NCI-H446 (cell line): ENCODE results near the gene SMARCA1.

Experiments used
- DNase-seq, 2 experiments: peaks; one replicate each; lab custom pipeline; 2025; lab: John Stamatoyannopoulos, UW

SMARCA1 gene

GRCh38 chrX:129529685-129530281, 6.5 kb upstream of the SMARCA1 start:
- DNase-seq, result peak; percentile 20 to 79

GRCh38 chrX:129525896-129526295, 2.6 kb upstream of the SMARCA1 start:
- DNase-seq, result no peak

- no peak for DNase-seq
These were observed 1.9 kb upstream of the SMARCA1 start for GRCh38 chrX:129525162-129525561.

GRCh38 chrX:129524250-129524850, 1.1 kb upstream of the SMARCA1 start:
- DNase-seq, result no peak

GRCh38 chrX:129522184-129523078, 859 bp downstream of the SMARCA1 start:
- peak; percentile 15 to 53 for DNase-seq

- DNase-seq, result no peak
These were observed 3.1 kb downstream of the SMARCA1 start for GRCh38 chrX:129520151-129520550.

- DNase-seq, result no peak
These were observed 6.9 kb downstream of the SMARCA1 start for GRCh38 chrX:129516402-129516801.

GRCh38 chrX:129512409-129512808, 10.9 kb downstream of the SMARCA1 start:
- no peak for DNase-seq

GRCh38 chrX:129511689-129512088, 11.6 kb downstream of the SMARCA1 start:
- DNase-seq, result no peak

- DNase-seq, result no peak
These were observed 13.0 kb downstream of the SMARCA1 start for GRCh38 chrX:129510331-129510730.

- no peak for DNase-seq
These were observed 26.0 kb downstream of the SMARCA1 start for GRCh38 chrX:129497146-129497843.

- DNase-seq, result no peak
These were observed 26.7 kb downstream of the SMARCA1 start for GRCh38 chrX:129496625-129497024.

GRCh38 chrX:129495900-129496299, 27.4 kb downstream of the SMARCA1 start:
- no peak for DNase-seq

GRCh38 chrX:129494887-129495286, 28.4 kb downstream of the SMARCA1 start:
- DNase-seq, result no peak

GRCh38 chrX:129493643-129494042, 29.6 kb downstream of the SMARCA1 start:
- DNase-seq, result no peak

GRCh38 chrX:129490330-129490729, 33.0 kb downstream of the SMARCA1 start:
- DNase-seq, result no peak

GRCh38 chrX:129488359-129488758, 34.9 kb downstream of the SMARCA1 start:
- no peak for DNase-seq

GRCh38 chrX:129480889-129481288, 42.4 kb downstream of the SMARCA1 start:
- DNase-seq, result no peak

GRCh38 chrX:129478516-129478915, 44.8 kb downstream of the SMARCA1 start:
- no peak for DNase-seq

GRCh38 chrX:129472116-129472515, 51.2 kb downstream of the SMARCA1 start:
- no peak for DNase-seq

- no peak for DNase-seq
These were observed 60.6 kb downstream of the SMARCA1 start for GRCh38 chrX:129462707-129463106.

GRCh38 chrX:129461801-129462456, 61.4 kb downstream of the SMARCA1 start:
- DNase-seq, result no peak
